Panc1 (cell line): ENCODE data around the gene MAP1A. TPM values are rescaled to one million over a fixed set of nuclear protein-coding genes. Genes with fewer than 3 reads are reported as not detected.
"Not testable (repeated sequence)": the region's sequence is repeated elsewhere in the genome, so short reads cannot be mapped to it uniquely, and the experiment has no call there.

Experiments used
- ATAC-seq: fragments of 200-7000 bp; cut with Tn5 transposase; 2 replicates; pipeline ENCODE4 v1.9.1; 2020; ENCODE audit warnings: mild to moderate bottlenecking, moderate library complexity
- BruUV-seq: library from RNA; stranded (reverse); fragments of 400-500 nt; replicated peaks from 2 replicates; lab custom pipeline; 2021; lab: Mats Ljungman, UMichigan
- CTCF ChIA-PET: fragments of 300-600 bp; sonication (Branson Sonifier 250); formaldehyde crosslinking; loops from one replicate; lab custom pipeline; 2022; ENCODE audit warnings: antibody characterized with exemption; lab: Charles Lee
- POLR2A ChIA-PET: fragments of 300-600 bp; sonication (Branson Sonifier 250); formaldehyde crosslinking; loops from one replicate; lab custom pipeline; 2022; ENCODE audit warnings: antibody characterized with exemption; lab: Charles Lee
- DNase-seq: peaks from one replicate; pipeline ENCODE4 v3.0.0-alpha.2; 2010; ENCODE audit warnings: low read depth, low spot score
- H3K27ac ChIP-seq: 2 replicates; pipeline ENCODE4 v1.5.1; 2011; ENCODE audit warnings: mild to moderate bottlenecking, low read length, inconsistent platforms
- H3K27me3 ChIP-seq: fragments of 200-500 bp; sonication (Bioruptor generic); 2 replicates; pipeline ENCODE4 v1.6.0; 2014; ENCODE audit warnings: low read length, inconsistent platforms; ENCODE audit not compliant: control insufficient read depth, insufficient read depth
- H3K36me3 ChIP-seq: fragments of 200-500 bp; sonication (Bioruptor generic); 2 replicates; pipeline ENCODE4 v1.5.1; 2014; ENCODE audit warnings: inconsistent platforms, mild to moderate bottlenecking, low read length, moderate library complexity; ENCODE audit not compliant: control insufficient read depth, insufficient read depth
- H3K4me1 ChIP-seq: 2 replicates; pipeline ENCODE4 v1.5.1; 2011; ENCODE audit warnings: inconsistent platforms, mild to moderate bottlenecking, low read length, moderate library complexity; ENCODE audit not compliant: control insufficient read depth, insufficient read depth
- H3K4me3 ChIP-seq, 2 experiments: 2 replicates each; pipeline ENCODE4 v1.5.1; 2011 to 2012; ENCODE audit warnings: low read depth in 2 of 2, low read length in 2 of 2, mild to moderate bottlenecking in 2 of 2, inconsistent platforms in 1 of 2, moderate library complexity in 1 of 2
- H3K9me3 ChIP-seq: fragments of 200-500 bp; sonication (Bioruptor generic); 2 replicates; pipeline ENCODE4 v1.5.1; 2014; ENCODE audit warnings: low read depth, mild to moderate bottlenecking, inconsistent platforms, low read length, moderate library complexity; ENCODE audit not compliant: control insufficient read depth, insufficient read depth
- POLR2AphosphoS5 ChIP-seq: IDR thresholded peaks from 2 replicates; pipeline ENCODE4 v1.6.1; 2012; ENCODE audit warnings: mild to moderate bottlenecking, low read depth, low read length, moderate library complexity
- REST ChIP-seq, 2 experiments: IDR thresholded peaks; 2 replicates each; pipeline ENCODE4 v1.6.1; 2011 to 2012; ENCODE audit warnings: low read depth in 2 of 2, control low read depth in 1 of 2, low read length in 1 of 2, mild to moderate bottlenecking in 1 of 2, moderate library complexity in 1 of 2; ENCODE audit not compliant: insufficient read depth in 1 of 2
- SIN3A ChIP-seq: IDR thresholded peaks from 2 replicates; pipeline ENCODE4 v1.6.1; 2012; ENCODE audit warnings: low read depth, mild to moderate bottlenecking, low read length, moderate library complexity, borderline replicate concordance; ENCODE audit not compliant: insufficient read depth
- TCF7L2 ChIP-seq: IDR thresholded peaks from 2 replicates; pipeline ENCODE4 v1.6.1; 2011; ENCODE audit warnings: mild to moderate bottlenecking, low read depth, low read length, inconsistent platforms
- in situ Hi-C: cut with HindIII; loops from 2 replicates; pipeline ENCODE4 v1.10.0; 2016; ENCODE audit warnings: low sequenced_read_pairs, low pct_unique_long_range_greater_than_20kb
- intact Hi-C: fragments of 100-400 bp; cut with micrococcal nuclease; formaldehyde crosslinking; loops from one replicate; pipeline ENCODE4 v1.10.0; 2022; ENCODE audit not compliant: unreplicated experiment
- total RNA-seq: library from RNA; stranded (reverse); gene quantifications from one replicate; pipeline ENCODE4 v1.2.1, GENCODE V29; 2021; ENCODE audit not compliant: unreplicated experiment
- TF ChIP-seq, protein P1 (sequence below): fragments of 450-650 bp; IDR thresholded peaks from 2 replicates; pipeline ENCODE4 v1.5.1; 2017; ENCODE audit warnings: mild to moderate bottlenecking

The MAP1A gene
- total RNA-seq, 1 experiment from 2014 or later: 1.6 TPM

GRCh38 chr15:43552256-43552655, 34.8 kb downstream of the MAP1A start:
- intact Hi-C loops (no loop called here), in situ Hi-C loops (no loop called here)
- Histone ChIP-seq H3K27me3 (no peaks in the 10 kb centered on the region), H3K36me3 (no peaks in the 10 kb centered on the region), H3K27ac (no peak overlapping the region), H3K4me1 (no peaks in the 10 kb centered on the region), H3K4me3 (no peak overlapping the region), H3K9me3 (0 out of 2 replicates have a peak, but pooled peaks cover 3% of the 10 kb centered on the region)
- POLR2A ChIA-PET: interaction anchor here (0.6 to 0.7 kb wide), 2 partner anchors 23 to 1629 kb away, joined by 3 read pairs; no protein-coding TSS in a partner anchor
- TF ChIP-seq, protein P1, sequence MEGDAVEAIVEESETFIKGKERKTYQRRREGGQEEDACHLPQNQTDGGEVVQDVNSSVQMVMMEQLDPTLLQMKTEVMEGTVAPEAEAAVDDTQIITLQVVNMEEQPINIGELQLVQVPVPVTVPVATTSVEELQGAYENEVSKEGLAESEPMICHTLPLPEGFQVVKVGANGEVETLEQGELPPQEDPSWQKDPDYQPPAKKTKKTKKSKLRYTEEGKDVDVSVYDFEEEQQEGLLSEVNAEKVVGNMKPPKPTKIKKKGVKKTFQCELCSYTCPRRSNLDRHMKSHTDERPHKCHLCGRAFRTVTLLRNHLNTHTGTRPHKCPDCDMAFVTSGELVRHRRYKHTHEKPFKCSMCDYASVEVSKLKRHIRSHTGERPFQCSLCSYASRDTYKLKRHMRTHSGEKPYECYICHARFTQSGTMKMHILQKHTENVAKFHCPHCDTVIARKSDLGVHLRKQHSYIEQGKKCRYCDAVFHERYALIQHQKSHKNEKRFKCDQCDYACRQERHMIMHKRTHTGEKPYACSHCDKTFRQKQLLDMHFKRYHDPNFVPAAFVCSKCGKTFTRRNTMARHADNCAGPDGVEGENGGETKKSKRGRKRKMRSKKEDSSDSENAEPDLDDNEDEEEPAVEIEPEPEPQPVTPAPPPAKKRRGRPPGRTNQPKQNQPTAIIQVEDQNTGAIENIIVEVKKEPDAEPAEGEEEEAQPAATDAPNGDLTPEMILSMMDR: no peak
- TF ChIP-seq REST (IDR thresholded peaks at IDR 0.05; ENCODE audit: insufficient read depth in 1 of 2, low read depth in 2 of 2, low read length in 1 of 2) (no peak), TCF7L2 (no peak), POLR2AphosphoS5 (no peak), SIN3A (no peak)
- no TSS peak for BruUV-seq
- ATAC-seq (no peak), DNase-seq (no peak)
- CTCF ChIA-PET: interaction anchor here (0.6 kb wide), 1 partner anchor 8 kb away, joined by 4 read pairs; no protein-coding TSS in a partner anchor

DNA sequence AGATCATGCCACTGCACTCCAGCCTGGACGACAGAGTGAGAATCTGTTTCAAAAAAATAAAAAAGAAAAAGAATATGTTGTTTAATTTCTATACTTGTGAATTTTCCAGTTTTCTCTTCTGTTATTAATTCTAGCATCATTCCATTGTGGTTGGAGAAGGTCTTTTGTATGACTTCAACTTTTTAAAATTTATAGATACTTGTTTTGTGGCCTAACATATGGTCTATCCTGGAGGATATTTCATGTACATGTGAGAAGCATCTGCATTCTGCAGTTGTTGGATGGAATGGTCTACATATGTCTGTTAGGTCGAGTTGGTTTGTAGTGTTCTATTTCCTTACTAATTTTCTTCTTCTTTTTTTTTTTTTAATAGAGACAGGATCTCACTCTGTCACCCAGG, 35.6 kb downstream of the MAP1A start:
- H3K27me3 ChIP-seq: no peaks in the 10 kb centered on the region
- TF ChIP-seq TCF7L2: no peak
- TF ChIP-seq, protein P1: no peak
- no peak overlapping the region for H3K4me3 ChIP-seq
- H3K4me1 ChIP-seq: no peaks in the 10 kb centered on the region
- no peak for ATAC-seq
- H3K36me3 ChIP-seq: no peaks in the 10 kb centered on the region
- in situ Hi-C loops: no loop called here
- no peaks in the 10 kb centered on the region for H3K9me3 ChIP-seq
- DNase-seq: no peak
- H3K27ac ChIP-seq: no peak overlapping the region
- POLR2A ChIA-PET: interaction anchor here (0.6 kb wide), 1 partner anchor 1628 kb away, joined by 3 read pairs; no protein-coding TSS in a partner anchor
- intact Hi-C loops: no loop called here
- no TSS peak for BruUV-seq
- CTCF ChIA-PET: no interaction called here

DNA sequence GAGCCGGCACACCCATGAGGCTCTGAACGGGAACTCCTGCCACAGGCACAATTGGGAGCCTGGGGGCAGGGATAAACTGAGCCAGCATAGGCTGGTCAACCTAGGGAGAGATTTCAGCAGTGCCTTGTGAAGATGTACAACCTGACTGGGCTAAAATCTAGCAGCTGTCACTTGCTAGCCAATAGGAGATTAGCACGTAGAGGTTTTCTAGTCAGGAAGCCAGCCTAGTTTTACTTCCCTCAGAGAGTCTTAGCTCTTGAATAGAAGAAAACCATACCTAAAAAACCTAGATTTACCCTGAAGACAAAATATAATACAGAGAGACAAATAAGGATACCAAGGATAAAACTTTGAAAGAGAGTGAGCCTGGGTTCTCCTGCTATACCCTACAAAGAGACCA, 45.3 kb downstream of the MAP1A start:
- POLR2A ChIA-PET, BruUV-seq, DNase-seq, H3K36me3 ChIP-seq, in situ Hi-C loops, H3K9me3 ChIP-seq, H3K27me3 ChIP-seq, intact Hi-C loops, H3K4me3 ChIP-seq, H3K4me1 ChIP-seq, CTCF ChIA-PET, ATAC-seq, H3K27ac ChIP-seq: not testable (repeated sequence)

GRCh38 chr15:43563793-43564192, 46.4 kb downstream of the MAP1A start:
- H3K4me1 ChIP-seq, H3K36me3 ChIP-seq, CTCF ChIA-PET, BruUV-seq, H3K9me3 ChIP-seq, H3K4me3 ChIP-seq, POLR2A ChIA-PET, H3K27me3 ChIP-seq, in situ Hi-C loops, ATAC-seq, DNase-seq, H3K27ac ChIP-seq, intact Hi-C loops: not testable (repeated sequence)

GRCh38 chr15:43566615-43567014, 49.2 kb downstream of the MAP1A start:
- ATAC-seq, H3K4me1 ChIP-seq, H3K27ac ChIP-seq, H3K27me3 ChIP-seq, POLR2A ChIA-PET, intact Hi-C loops, H3K36me3 ChIP-seq, BruUV-seq, DNase-seq, in situ Hi-C loops, CTCF ChIA-PET, H3K9me3 ChIP-seq, H3K4me3 ChIP-seq: not testable (repeated sequence)
